Endodermal cell (in vitro differentiated cells): ENCODE results near the gene TIMP2. TPM values are rescaled to one million over a fixed set of nuclear protein-coding genes. Genes with fewer than 3 reads are reported as not detected.

Experiments
- DNase-seq: peaks from one replicate; pipeline ENCODE4 v3.0.0-alpha.2; 2017
- H3K27ac ChIP-seq: 2 replicates; pipeline ENCODE4 v1.5.1; 2013; ENCODE audit warnings: mild to moderate bottlenecking, low read depth, low read length, moderate library complexity
- H3K27me3 ChIP-seq: 2 replicates; pipeline ENCODE4 v1.6.1; 2013; ENCODE audit warnings: mild to moderate bottlenecking, low read length, moderate library complexity; ENCODE audit not compliant: insufficient read depth, control insufficient read depth, poor library complexity, severe bottlenecking
- H3K36me3 ChIP-seq: 2 replicates; pipeline ENCODE4 v1.7.0; 2013; ENCODE audit warnings: mild to moderate bottlenecking, low read length, moderate library complexity; ENCODE audit not compliant: control insufficient read depth, insufficient read depth
- H3K4me1 ChIP-seq: one replicate; pipeline ENCODE4 v1.7.0; 2013; ENCODE audit warnings: low read length; ENCODE audit not compliant: control insufficient read depth, insufficient read depth
- H3K4me3 ChIP-seq: 2 replicates; pipeline ENCODE4 v1.5.1; 2013; ENCODE audit warnings: mild to moderate bottlenecking, low read length, moderate library complexity
- H3K9ac ChIP-seq: 2 replicates; pipeline ENCODE4 v1.6.1; 2013; ENCODE audit warnings: mild to moderate bottlenecking, low read length, moderate library complexity; ENCODE audit not compliant: poor library complexity, severe bottlenecking; ENCODE audit errors: extremely low read depth
- H3K9me3 ChIP-seq: 2 replicates; pipeline ENCODE4 v1.6.1; 2013; ENCODE audit warnings: mild to moderate bottlenecking, low read length, moderate library complexity; ENCODE audit not compliant: control insufficient read depth
- H3K27ac Mint-ChIP-seq: 2 replicates; pipeline ENCODE4 v1.8.0; 2020; ENCODE audit warnings: mixed read lengths
- H3K27me3 Mint-ChIP-seq: 2 replicates; pipeline ENCODE4 v1.8.0; 2021; ENCODE audit warnings: mild to moderate bottlenecking, mixed read lengths; ENCODE audit not compliant: insufficient read depth
- H3K36me3 Mint-ChIP-seq: 2 replicates; pipeline ENCODE4 v1.8.0; 2020; ENCODE audit warnings: low read depth, mixed read lengths
- H3K4me1 Mint-ChIP-seq: 2 replicates; pipeline ENCODE4 v1.8.0; 2020; ENCODE audit warnings: mixed read lengths
- H3K4me3 Mint-ChIP-seq: 2 replicates; pipeline ENCODE4 v1.8.0; 2020; ENCODE audit warnings: mild to moderate bottlenecking, moderate library complexity, mixed read lengths
- H3K9me3 Mint-ChIP-seq: 2 replicates; pipeline ENCODE4 v1.8.0; 2020; ENCODE audit warnings: mild to moderate bottlenecking, mixed read lengths
- CTCF ChIP-seq: fragments of 200-600 bp; sonication (generic); conservative IDR thresholded peaks from 2 replicates; pipeline ENCODE4 v1.5.0; 2021; ENCODE audit warnings: antibody characterized with exemption, mild to moderate bottlenecking
- WGBS, 2 experiments: methylation state at CpG; one replicate each; pipeline versions ENCODE4 v1.1.5 to v1.1.7; 2013; ENCODE audit warnings: missing lambda C conversion rate in 2 of 2, mixed read lengths in 1 of 2; ENCODE audit not compliant: insufficient coverage in 1 of 2, insufficient read length in 1 of 2; 5-methylcytosine and 5-hydroxymethylcytosine counted together
- total RNA-seq, 2 donors: library from RNA; stranded (reverse); fragmentation: NEBNext Ultra II Directional in 1 of 2; extraction: Animal tissue kit (Norgen Biotek cat#: 25700) in 1 of 2; gene quantifications; 2 replicates in 1 of 2; 3 replicates in 1 of 2; pipeline ENCODE4 v1.2.1, GENCODE V29; 2021

TIMP2 gene
- total RNA-seq, 2 donors from 2014 or later, result 36.9 to 42.7 TPM

- H3K36me3 Mint-ChIP-seq, result peaks cover 72% of the 10 kb centered on the region
- Histone ChIP-seq H3K27me3 (no peaks in the 10 kb centered on the region), H3K9ac (no peak overlapping the region), H3K9me3 (no peaks in the 10 kb centered on the region), H3K4me3 (no peak overlapping the region), H3K27ac (no peak overlapping the region), H3K36me3 (peaks cover 89% of the 10 kb centered on the region), H3K4me1 (no peaks in the 10 kb centered on the region)
- H3K27me3 Mint-ChIP-seq, result no peaks in the 10 kb centered on the region
- no peak overlapping the region for H3K4me3 Mint-ChIP-seq
- no peaks in the 10 kb centered on the region for H3K9me3 Mint-ChIP-seq
- 93 to 100% methylated on average over 4 to 8 of the region's 8 CpGs for WGBS, 2 experiments
- no peak for DNase-seq
- H3K27ac Mint-ChIP-seq, result peak overlapping the region; percentile 55
- no peaks in the 10 kb centered on the region for H3K4me1 Mint-ChIP-seq
- TF ChIP-seq CTCF, result no peak
Observed at GRCh38 chr17:78812855-78813254, 112.3 kb downstream of the TIMP2 start.

GRCh38 chr17:78808163-78808562, 117.0 kb downstream of the TIMP2 start:
- no peak overlapping the region for H3K27ac Mint-ChIP-seq
- H3K36me3 ChIP-seq, result peaks cover 84% of the 10 kb centered on the region
- 85 to 100% methylated on average over 1 of the region's 4 CpGs for WGBS, 2 experiments

GRCh38 chr17:78806451-78806850, 118.7 kb downstream of the TIMP2 start:
- Mint-ChIP-seq H3K4me3 (no peak overlapping the region), H3K27me3 (no peaks in the 10 kb centered on the region), H3K36me3 (peaks cover 74% of the 10 kb centered on the region), H3K9me3 (no peaks in the 10 kb centered on the region), H3K4me1 (no peaks in the 10 kb centered on the region), H3K27ac (peak overlapping the region; percentile 76)
- 91 to 92% methylated on average over 6 to 9 of the region's 9 CpGs for WGBS, 2 experiments
- TF ChIP-seq CTCF, result no peak
- Histone ChIP-seq H3K36me3 (peaks cover 80% of the 10 kb centered on the region), H3K4me1 (no peaks in the 10 kb centered on the region), H3K27me3 (no peaks in the 10 kb centered on the region), H3K4me3 (no peak overlapping the region), H3K9me3 (no peaks in the 10 kb centered on the region), H3K9ac (no peak overlapping the region), H3K27ac (no peak overlapping the region)
- DNase-seq, result no peak

More at GRCh38 chr17:78808163-78808562, 117.0 kb downstream of the TIMP2 start:
- DNase-seq, result no peak
- H3K36me3 Mint-ChIP-seq, result peaks cover 75% of the 10 kb centered on the region
- no peaks in the 10 kb centered on the region for H3K9me3 Mint-ChIP-seq
- Histone ChIP-seq H3K27me3 (no peaks in the 10 kb centered on the region), H3K27ac (no peak overlapping the region), H3K4me3 (no peak overlapping the region), H3K4me1 (no peaks in the 10 kb centered on the region), H3K9me3 (no peaks in the 10 kb centered on the region), H3K9ac (no peak overlapping the region)
- no peak for TF ChIP-seq CTCF
- H3K4me1 Mint-ChIP-seq, result no peaks in the 10 kb centered on the region
- no peak overlapping the region for H3K4me3 Mint-ChIP-seq
- no peaks in the 10 kb centered on the region for H3K27me3 Mint-ChIP-seq
